Measurements from ENCODE around the gene LONRF2. TPM values are rescaled to one million over a fixed set of nuclear protein-coding genes. Genes with fewer than 3 reads are reported as not detected.

Gene LONRF2
- polyA plus RNA-seq, 1 donor from 2014 or later = not detected

- Mint-ChIP-seq H3K27ac (peak overlapping the region; percentile 63 to 98 (median 93)), H3K36me3 (peaks cover 4% of the 10 kb centered on the region), H3K4me3 (peak overlapping the region; percentile 34 to 61 (median 51)), H3K9me3 (peaks cover 0 to 5% (median 2%) of the 10 kb centered on the region in 3 donors), H3K4me1 (peaks cover 51 to 56% (median 54%) of the 10 kb centered on the region in 3 donors), H3K27me3 (peaks cover 42% of the 10 kb centered on the region)
These were observed 75.8 kb downstream of the LONRF2 start for GRCh38 chr2:100246163-100247145.

- H3K4me3 Mint-ChIP-seq = no peak overlapping the region
- H3K27me3 Mint-ChIP-seq = peaks cover 41% of the 10 kb centered on the region
- peaks cover 0 to 5% (median 2%) of the 10 kb centered on the region in 3 donors for H3K9me3 Mint-ChIP-seq
- peaks cover 49 to 53% (median 51%) of the 10 kb centered on the region in 3 donors for H3K4me1 Mint-ChIP-seq
- peaks cover 4% of the 10 kb centered on the region for H3K36me3 Mint-ChIP-seq
- peak overlapping the region in 1 of 3 donors; percentile 40 for H3K27ac Mint-ChIP-seq
These were observed 76.6 kb downstream of the LONRF2 start for GRCh38 chr2:100245681-100246080.

- no peak overlapping the region for H3K27ac Mint-ChIP-seq
- H3K27me3 Mint-ChIP-seq = peaks cover 38% of the 10 kb centered on the region
- peaks cover 46 to 48% (median 46%) of the 10 kb centered on the region in 3 donors for H3K4me1 Mint-ChIP-seq
These were observed 77.3 kb downstream of the LONRF2 start for GRCh38 chr2:100244881-100245605.

GRCh38 chr2:100243631-100244030 is 78.7 kb downstream of the LONRF2 start:
- Mint-ChIP-seq H3K4me3 (no peak overlapping the region), H3K27ac (peak overlapping the region in 2 of 3 donors; percentile 2 to 74), H3K4me1 (peaks cover 38 to 40% (median 39%) of the 10 kb centered on the region in 3 donors), H3K36me3 (no peaks in the 10 kb centered on the region), H3K9me3 (peaks cover 0 to 2% (median 0%) of the 10 kb centered on the region in 3 donors), H3K27me3 (peaks cover 32% of the 10 kb centered on the region)

More at GRCh38 chr2:100244881-100245605, 77.3 kb downstream of the LONRF2 start:
- H3K9me3 Mint-ChIP-seq = peaks cover 0 to 5% (median 2%) of the 10 kb centered on the region in 3 donors
- peaks cover 3% of the 10 kb centered on the region for H3K36me3 Mint-ChIP-seq
- no peak overlapping the region for H3K4me3 Mint-ChIP-seq

- Mint-ChIP-seq H3K27ac (peak overlapping the region in 2 of 3 donors; percentile 2 to 74), H3K4me3 (peak overlapping the region in 2 of 4 donors; percentile 15 to 66), H3K27me3 (peaks cover 29% of the 10 kb centered on the region), H3K9me3 (peaks cover 0 to under 1% (median 0%) of the 10 kb centered on the region in 3 donors), H3K36me3 (no peaks in the 10 kb centered on the region), H3K4me1 (peaks cover 36 to 38% (median 36%) of the 10 kb centered on the region in 3 donors)
These were observed 79.2 kb downstream of the LONRF2 start for GRCh38 chr2:100242891-100243619.

GRCh38 chr2:100242476-100242875 is 79.8 kb downstream of the LONRF2 start:
- H3K27me3 Mint-ChIP-seq = peaks cover 29% of the 10 kb centered on the region
- peaks cover 30 to 37% (median 34%) of the 10 kb centered on the region in 3 donors for H3K4me1 Mint-ChIP-seq
- H3K27ac Mint-ChIP-seq = peak overlapping the region in 1 of 3 donors; percentile 74
- H3K36me3 Mint-ChIP-seq = no peaks in the 10 kb centered on the region
- H3K4me3 Mint-ChIP-seq = peak overlapping the region in 2 of 4 donors; percentile 66 to 78
- no peaks in the 10 kb centered on the region for H3K9me3 Mint-ChIP-seq

- Mint-ChIP-seq H3K36me3 (no peaks in the 10 kb centered on the region), H3K27me3 (peaks cover 21% of the 10 kb centered on the region), H3K4me1 (peaks cover 21 to 37% (median 27%) of the 10 kb centered on the region in 3 donors), H3K4me3 (no peak overlapping the region), H3K9me3 (no peaks in the 10 kb centered on the region), H3K27ac (no peak overlapping the region)
These were observed 81.1 kb downstream of the LONRF2 start for GRCh38 chr2:100241236-100241635.

- Mint-ChIP-seq H3K27ac (peak overlapping the region in 1 of 3 donors; percentile 91), H3K27me3 (peaks cover 19% of the 10 kb centered on the region), H3K4me3 (no peak overlapping the region), H3K9me3 (no peaks in the 10 kb centered on the region), H3K4me1 (peaks cover 24 to 42% (median 34%) of the 10 kb centered on the region in 3 donors), H3K36me3 (no peaks in the 10 kb centered on the region)
These were observed 81.9 kb downstream of the LONRF2 start for GRCh38 chr2:100240386-100240785.

GRCh38 chr2:100239486-100240210 is 82.7 kb downstream of the LONRF2 start:
- peaks cover 31 to 46% (median 38%) of the 10 kb centered on the region in 3 donors for H3K4me1 Mint-ChIP-seq
- no peaks in the 10 kb centered on the region for H3K36me3 Mint-ChIP-seq
- H3K4me3 Mint-ChIP-seq = no peak overlapping the region
- H3K9me3 Mint-ChIP-seq = no peaks in the 10 kb centered on the region
- H3K27ac Mint-ChIP-seq = no peak overlapping the region
- peaks cover 19% of the 10 kb centered on the region for H3K27me3 Mint-ChIP-seq

- Mint-ChIP-seq H3K27ac (no peak overlapping the region), H3K36me3 (no peaks in the 10 kb centered on the region), H3K4me1 (peaks cover 35 to 52% (median 47%) of the 10 kb centered on the region in 3 donors), H3K9me3 (no peaks in the 10 kb centered on the region), H3K4me3 (no peak overlapping the region), H3K27me3 (peaks cover 19% of the 10 kb centered on the region)
These were observed 83.8 kb downstream of the LONRF2 start for GRCh38 chr2:100238471-100238870.

GRCh38 chr2:100237770-100238169 is 84.5 kb downstream of the LONRF2 start:
- H3K9me3 Mint-ChIP-seq = no peaks in the 10 kb centered on the region
- H3K4me1 Mint-ChIP-seq = peaks cover 30 to 47% (median 41%) of the 10 kb centered on the region in 3 donors
- no peak overlapping the region for H3K27ac Mint-ChIP-seq
- peak overlapping the region in 1 of 4 donors; percentile 74 for H3K4me3 Mint-ChIP-seq
- H3K36me3 Mint-ChIP-seq = no peaks in the 10 kb centered on the region
- peaks cover 17% of the 10 kb centered on the region for H3K27me3 Mint-ChIP-seq

GRCh38 chr2:100237163-100237562 is 85.1 kb downstream of the LONRF2 start:
- peaks cover 26 to 44% (median 35%) of the 10 kb centered on the region in 3 donors for H3K4me1 Mint-ChIP-seq
- H3K36me3 Mint-ChIP-seq = no peaks in the 10 kb centered on the region
- H3K4me3 Mint-ChIP-seq = no peak overlapping the region
- no peak overlapping the region for H3K27ac Mint-ChIP-seq
- no peaks in the 10 kb centered on the region for H3K9me3 Mint-ChIP-seq
- H3K27me3 Mint-ChIP-seq = peaks cover 12% of the 10 kb centered on the region

GRCh38 chr2:100236166-100236565 is 86.1 kb downstream of the LONRF2 start:
- Mint-ChIP-seq H3K4me1 (peaks cover 24 to 44% (median 32%) of the 10 kb centered on the region in 3 donors), H3K9me3 (no peaks in the 10 kb centered on the region), H3K36me3 (no peaks in the 10 kb centered on the region), H3K27ac (no peak overlapping the region), H3K4me3 (peak overlapping the region in 1 of 4 donors; percentile 90), H3K27me3 (peaks cover 6% of the 10 kb centered on the region)

Measured in IgD-negative memory B cell (primary cell).